Stimulated activated CD8-positive, alpha-beta memory T cell treated with anti-CD3 and anti-CD28 coated beads, Interleukin-7, amount 100 ng/mL, for 24 hours (primary cell): ENCODE data around the gene AXL.

ENCODE experiments used
- DNase-seq: peaks from one replicate; pipeline ENCODE4 v3.0.0-alpha.2; 2020; ENCODE audit warnings: low read depth

The AXL gene

DNA sequence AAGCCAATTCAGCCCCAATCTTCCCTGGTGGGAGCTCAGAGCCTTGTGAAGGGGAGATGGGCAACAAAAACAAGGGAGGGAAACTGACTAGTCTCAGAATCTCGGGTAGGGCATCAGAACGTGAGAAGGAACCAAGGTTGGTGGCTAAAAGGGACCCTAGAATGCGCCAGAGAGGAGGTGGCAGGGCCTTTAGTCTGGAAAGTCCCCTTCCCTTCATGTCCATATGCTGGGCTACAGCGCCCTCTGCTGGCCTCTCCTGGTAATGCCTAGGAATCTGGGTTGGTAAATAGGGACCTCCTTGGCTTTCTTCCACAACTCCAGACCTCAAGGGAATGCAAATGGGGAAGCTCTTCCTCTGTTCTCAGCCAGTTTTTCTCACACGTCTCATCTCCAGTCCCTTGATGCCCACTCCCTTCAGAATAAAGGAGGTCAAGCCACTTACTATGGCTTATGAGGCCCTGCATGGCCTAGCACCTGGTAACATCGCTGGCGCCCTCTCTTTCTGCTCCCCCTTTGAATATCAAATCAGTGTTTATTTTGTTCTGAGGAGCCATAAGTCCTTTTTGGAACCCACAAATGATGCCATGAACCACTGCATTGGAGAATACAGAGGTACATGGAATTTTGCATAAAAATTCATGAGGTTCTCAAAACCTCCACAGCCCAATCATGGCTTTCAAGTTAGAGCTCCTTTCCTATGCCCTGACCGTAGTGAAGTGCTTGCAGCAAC, 89.6 kb downstream of the AXL start:
- peak; percentile 97 for DNase-seq

DNA sequence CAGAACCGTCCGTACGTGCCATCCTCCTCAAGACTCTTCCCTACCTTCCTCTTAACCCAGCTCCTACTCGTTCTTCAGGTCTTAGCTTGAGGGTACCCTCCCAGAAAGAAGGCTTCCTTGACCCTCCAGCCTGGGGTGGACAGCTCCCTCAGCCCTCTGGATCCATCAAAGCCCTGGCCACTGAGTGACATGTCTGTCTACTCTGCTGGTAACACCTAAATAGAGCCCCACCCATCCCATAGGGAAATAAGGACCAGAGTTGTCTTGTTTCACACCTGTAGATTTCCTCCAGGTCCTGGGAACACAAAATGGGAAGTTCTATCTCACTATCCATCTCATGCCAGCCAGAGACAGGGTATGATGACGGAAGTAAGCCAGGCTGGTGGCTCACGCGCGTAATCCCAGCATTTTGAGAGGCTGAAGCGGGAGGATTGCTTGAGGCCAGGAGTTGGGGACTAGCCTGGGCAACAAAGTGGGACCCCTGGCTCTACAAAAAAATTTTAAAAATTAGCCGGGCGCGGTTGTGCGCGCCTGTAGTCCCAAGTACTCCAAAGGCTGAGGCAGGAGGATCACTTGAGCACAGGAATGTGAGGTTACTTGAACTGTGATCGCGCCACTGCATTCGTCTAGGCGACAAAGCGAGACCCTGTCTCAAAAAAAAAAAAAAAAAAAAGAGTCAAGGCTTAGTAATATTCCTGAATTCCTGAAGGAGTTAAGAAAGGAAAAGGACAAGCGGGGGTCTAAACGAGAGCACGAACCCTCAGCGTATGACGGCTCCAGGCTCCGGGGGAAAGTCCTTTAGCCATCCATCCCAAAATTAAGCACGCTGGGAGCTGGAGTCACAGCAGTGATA, 90.4 kb downstream of the AXL start:
- DNase-seq, result no peak

DNA sequence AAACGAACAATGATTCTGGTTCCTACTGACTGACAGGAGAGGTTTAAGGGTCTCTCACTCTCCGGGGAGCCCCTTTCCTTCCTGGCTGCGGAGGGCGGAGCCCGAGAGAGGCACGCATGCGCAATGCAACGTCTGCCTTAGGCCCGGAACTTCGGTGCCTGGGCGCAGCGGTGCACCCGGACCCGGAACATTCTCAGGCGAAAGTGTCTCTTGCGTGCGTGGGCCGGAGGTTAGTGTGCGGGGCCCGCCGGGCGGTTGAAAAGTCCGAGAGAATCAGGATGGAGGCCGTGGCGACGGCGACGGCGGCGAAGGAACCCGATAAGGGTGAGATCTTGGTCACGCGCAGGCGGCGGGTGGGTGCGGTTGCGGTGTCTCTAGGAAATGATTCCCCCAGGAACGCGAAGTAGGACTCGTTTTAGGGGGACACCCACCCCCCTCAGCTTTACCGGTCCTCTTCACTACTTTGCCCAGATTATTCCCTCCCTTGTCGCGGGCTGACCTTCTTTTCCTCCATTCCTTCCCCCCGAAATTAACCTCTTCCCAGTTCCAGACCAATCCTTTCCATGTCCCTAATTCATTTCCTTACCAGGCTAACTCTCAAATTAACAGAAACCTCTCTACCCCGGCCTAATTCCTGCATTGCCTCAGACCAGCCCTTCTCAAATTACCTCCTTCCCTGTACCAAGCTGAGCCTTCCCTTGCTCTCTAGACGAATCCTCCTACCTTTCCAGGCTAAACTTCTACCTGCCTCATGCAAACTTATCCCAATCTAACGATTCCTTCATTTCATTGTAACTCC, 91.2 kb downstream of the AXL start, which contains the start of gene CCDC97:
TSS of gene CCDC97 (plus strand) at position 140 of the 799 bp plus-strand sequence. CDS start at position 279, 139 bp downstream.
- peak; percentile 78 for DNase-seq

DNA sequence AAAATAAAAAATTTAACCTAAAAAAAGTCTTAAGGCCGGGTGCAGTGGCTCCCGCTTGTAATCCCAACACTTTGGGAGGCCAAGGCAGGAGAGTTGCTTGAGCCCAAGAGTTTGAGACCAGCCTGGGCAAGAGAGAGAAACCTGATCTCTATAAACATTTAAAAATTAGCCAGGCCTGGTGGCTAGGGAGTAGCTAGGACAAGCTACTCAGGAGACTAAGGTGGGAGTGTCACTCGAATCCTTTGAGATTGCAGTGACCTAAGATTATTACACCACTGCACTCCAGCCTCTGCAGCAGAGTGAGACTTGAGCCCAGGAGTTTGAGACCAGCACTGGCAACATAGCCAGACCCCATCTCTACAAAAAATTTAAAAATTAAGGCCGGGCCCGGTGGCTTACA, 92.0 kb downstream of the AXL start:
- DNase-seq, result no peak
